Raji (cell line): ENCODE measurements around the gene CCDC192.

Source experiments
- POLR2A ChIP-seq: IDR thresholded peaks from 2 replicates; pipeline ENCODE4 v1.6.1; 2011; ENCODE audit warnings: low read depth, low read length, control low read depth; ENCODE audit not compliant: insufficient read depth

The CCDC192 gene

GRCh38 chr5:127849891-127850290 lies 146.7 kb downstream of the CCDC192 start:
- no peak for TF ChIP-seq POLR2A

- no peak for TF ChIP-seq POLR2A
Observed at GRCh38 chr5:127851964-127852363, 148.8 kb downstream of the CCDC192 start.

GRCh38 chr5:127854520-127854919 lies 151.3 kb downstream of the CCDC192 start:
- no peak for TF ChIP-seq POLR2A

GRCh38 chr5:127856292-127856691 lies 153.1 kb downstream of the CCDC192 start:
- TF ChIP-seq POLR2A: no peak

GRCh38 chr5:127858116-127858784 lies 155.1 kb downstream of the CCDC192 start:
- no peak for TF ChIP-seq POLR2A

GRCh38 chr5:127860291-127860690 lies 157.1 kb downstream of the CCDC192 start:
- no peak for TF ChIP-seq POLR2A

- no peak for TF ChIP-seq POLR2A
Observed at GRCh38 chr5:127863161-127863560, 160.0 kb downstream of the CCDC192 start.

- no peak for TF ChIP-seq POLR2A
Observed at GRCh38 chr5:127863610-127864395, 160.6 kb downstream of the CCDC192 start.

GRCh38 chr5:127864511-127864910 lies 161.3 kb downstream of the CCDC192 start:
- no peak for TF ChIP-seq POLR2A

- TF ChIP-seq POLR2A: no peak
Observed at GRCh38 chr5:127865273-127865672, 162.1 kb downstream of the CCDC192 start.

GRCh38 chr5:127867022-127867783 lies 164.0 kb downstream of the CCDC192 start:
- TF ChIP-seq POLR2A: no peak

- no peak for TF ChIP-seq POLR2A
Observed at GRCh38 chr5:127870914-127871313, 167.7 kb downstream of the CCDC192 start.

- no peak for TF ChIP-seq POLR2A
Observed at GRCh38 chr5:127871503-127872153, 168.4 kb downstream of the CCDC192 start.

- TF ChIP-seq POLR2A: no peak
Observed at GRCh38 chr5:127872494-127872893, 169.3 kb downstream of the CCDC192 start.
